DMS114 treated with DMSO at 0.1 percent for 48 hours (cell line): Measurements from ENCODE around the gene ZFYVE9.
"Not testable (repeated sequence)": the region's sequence is repeated elsewhere in the genome, so short reads cannot be mapped to it uniquely, and the experiment has no call there.

Source experiments
- DNase-seq: peaks from one replicate; lab custom pipeline; 2025; ENCODE audit not compliant: unreplicated experiment; lab: John Stamatoyannopoulos, UW

ZFYVE9 gene

GRCh38 chr1:52142220-52143183 is 613 bp downstream of the ZFYVE9 start:
- peak; percentile 13 for DNase-seq

GRCh38 chr1:52145137-52145536 is 3.2 kb downstream of the ZFYVE9 start:
- DNase-seq = no peak

GRCh38 chr1:52150445-52150844 is 8.6 kb downstream of the ZFYVE9 start:
- not testable (repeated sequence) for DNase-seq

- no peak for DNase-seq
Measured at GRCh38 chr1:52150946-52151345, 9.1 kb downstream of the ZFYVE9 start.

GRCh38 chr1:52152572-52152971 is 10.7 kb downstream of the ZFYVE9 start:
- DNase-seq = no peak

DNA sequence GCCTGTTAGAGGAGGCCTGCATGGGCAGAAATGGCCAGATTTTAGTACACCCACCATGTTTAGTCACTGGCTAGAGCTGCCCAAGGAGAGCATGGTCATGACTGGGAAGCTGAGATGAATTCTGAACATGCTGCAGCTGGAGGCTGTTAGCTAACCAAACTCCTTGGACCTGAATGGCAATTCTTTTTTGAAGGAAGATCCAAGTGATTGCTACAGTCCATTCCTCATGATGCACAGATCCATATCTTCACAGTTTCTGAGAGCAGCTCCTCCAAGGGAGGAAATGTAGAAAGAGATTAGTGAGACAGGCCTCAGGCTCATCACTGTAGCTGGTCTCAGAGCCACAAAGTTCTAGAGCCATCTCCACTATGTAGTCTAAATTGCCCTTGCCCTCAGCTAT is 11.1 kb downstream of the ZFYVE9 start:
- DNase-seq = no peak

DNA sequence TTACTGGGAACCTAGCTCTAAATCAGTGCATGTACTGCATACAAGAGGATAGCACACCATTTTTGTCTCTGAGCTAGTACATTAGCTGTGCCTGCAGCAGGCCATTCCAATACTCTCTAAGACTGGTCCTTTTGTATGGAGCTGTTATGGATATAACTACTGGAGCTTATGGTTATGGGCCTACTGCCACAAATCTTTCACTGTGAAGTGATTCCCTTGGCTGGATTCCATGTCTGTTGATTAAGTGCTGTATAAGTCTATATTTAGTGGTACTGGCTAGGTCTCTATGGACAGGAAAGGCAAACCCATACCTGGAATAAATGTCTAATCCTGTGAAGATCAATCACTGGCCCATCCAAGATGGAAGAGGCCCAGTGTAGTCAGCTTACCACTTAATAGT is 12.0 kb downstream of the ZFYVE9 start:
- no peak for DNase-seq

DNA sequence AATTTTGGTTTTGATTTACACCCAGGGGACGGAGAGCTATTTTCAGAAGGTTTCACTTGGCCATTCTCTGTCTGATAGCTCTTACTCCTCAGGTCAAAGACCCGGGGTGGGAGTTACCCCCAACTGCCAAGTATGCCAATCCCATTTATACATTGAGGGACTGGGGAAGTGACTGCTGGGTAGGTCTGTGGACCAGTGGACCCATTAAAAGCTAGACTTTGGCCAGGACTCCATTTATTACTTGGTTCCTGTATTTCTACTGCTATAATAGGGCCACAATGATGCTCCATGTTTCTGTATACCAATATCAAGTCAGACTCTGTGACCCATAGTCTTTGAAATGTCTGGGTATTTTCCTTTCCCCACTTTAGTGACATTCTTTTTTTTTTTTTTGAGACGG is 14.6 kb downstream of the ZFYVE9 start:
- DNase-seq = no peak

DNA sequence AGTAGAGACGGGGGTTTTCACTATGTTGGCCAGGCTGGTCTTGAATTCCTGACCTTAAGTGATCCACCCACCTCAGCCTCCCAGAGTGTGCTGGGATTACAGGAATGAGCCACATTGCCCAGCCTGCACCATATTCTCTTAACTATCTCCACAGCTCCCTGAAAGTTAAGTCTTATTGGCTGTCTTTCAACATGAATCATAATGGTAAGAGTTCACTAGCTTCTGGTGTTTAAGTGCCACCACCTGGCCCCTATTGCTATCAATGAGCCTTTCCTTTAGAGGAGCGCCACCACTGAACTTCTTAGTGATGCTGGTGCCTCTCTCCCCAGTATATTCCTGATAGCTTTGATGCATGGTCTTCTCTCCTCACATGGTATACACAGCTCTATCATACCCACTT is 15.7 kb downstream of the ZFYVE9 start:
- no peak for DNase-seq

GRCh38 chr1:52158218-52158617 is 16.3 kb downstream of the ZFYVE9 start:
- DNase-seq = no peak

DNA sequence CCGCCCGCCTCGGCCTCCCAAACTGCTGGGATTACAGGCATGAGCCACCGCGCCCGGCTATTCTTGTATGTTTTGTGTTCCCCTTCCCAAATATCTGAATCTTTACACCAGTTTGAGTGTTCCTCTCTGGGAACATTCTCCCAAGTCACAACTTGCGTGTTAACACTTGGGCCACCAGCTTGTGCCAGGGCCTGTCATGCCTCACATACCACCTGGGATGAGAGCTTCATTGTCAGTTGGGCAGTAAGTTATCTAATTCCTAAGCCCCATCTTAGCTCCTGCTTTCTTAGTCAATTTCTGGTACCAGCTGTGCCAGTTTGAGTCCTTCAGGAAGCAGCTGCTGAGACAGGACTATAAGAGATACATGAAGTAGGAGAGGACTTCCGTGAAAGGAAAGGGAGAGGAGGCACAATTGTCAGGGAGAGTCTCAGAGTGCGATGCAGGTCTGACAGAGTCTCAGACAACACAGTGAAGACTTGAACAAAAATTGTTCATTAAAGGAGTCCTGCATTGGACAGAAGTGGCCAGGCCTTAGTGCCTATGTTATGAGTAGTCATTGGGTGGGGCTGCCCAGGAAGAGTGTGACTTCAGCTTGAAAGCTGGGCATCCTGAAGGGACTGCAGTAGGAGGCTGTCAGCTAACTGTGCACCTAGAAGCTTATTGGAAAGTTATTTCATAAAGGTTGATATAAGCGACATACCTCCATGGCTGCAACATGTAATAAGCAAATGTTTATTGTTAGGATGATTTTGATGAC is 17.3 kb downstream of the ZFYVE9 start:
- no peak for DNase-seq

DNA sequence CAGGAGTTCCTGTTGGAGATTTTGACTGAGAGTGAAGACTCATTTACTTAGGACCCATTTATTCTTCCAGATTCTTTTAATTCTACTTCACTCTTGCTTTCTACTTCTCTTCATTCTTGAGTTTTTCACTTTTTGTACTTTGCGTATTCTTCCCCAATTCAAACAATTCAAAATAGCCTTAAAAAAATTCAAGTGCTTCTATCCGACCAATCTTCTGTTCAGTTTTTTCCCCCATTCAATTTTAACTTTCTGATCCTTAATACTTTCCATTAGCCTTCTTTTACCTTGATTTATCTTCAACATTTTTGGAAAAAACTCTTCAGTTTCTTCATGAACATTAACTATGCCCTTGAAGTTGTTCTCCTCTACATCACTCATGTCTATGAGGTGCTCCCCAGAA is 21.1 kb downstream of the ZFYVE9 start:
- no peak for DNase-seq

DNA sequence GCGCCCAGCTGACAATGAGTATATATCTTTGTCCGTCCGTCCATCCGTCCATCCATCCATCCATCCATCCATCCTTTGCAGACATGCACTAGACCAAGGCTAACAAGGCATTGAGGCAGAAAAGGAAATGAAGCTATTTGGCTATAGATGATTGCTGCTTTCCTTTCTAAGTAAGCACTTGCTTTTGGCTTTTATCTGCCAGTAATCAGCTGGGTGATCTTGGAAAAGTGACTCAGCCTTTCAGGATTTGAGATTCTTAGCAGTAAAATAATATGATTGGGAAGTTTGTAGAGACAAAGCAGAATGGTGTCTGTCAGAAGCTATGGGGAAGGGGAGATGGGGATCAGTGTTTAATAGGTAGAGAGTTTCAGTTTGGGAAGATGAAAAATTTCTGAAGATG is 22.7 kb downstream of the ZFYVE9 start:
- DNase-seq = no peak

GRCh38 chr1:52166996-52167753 is 25.3 kb downstream of the ZFYVE9 start:
- DNase-seq = no peak

GRCh38 chr1:52168373-52169080 is 26.6 kb downstream of the ZFYVE9 start:
- DNase-seq = no peak

DNA sequence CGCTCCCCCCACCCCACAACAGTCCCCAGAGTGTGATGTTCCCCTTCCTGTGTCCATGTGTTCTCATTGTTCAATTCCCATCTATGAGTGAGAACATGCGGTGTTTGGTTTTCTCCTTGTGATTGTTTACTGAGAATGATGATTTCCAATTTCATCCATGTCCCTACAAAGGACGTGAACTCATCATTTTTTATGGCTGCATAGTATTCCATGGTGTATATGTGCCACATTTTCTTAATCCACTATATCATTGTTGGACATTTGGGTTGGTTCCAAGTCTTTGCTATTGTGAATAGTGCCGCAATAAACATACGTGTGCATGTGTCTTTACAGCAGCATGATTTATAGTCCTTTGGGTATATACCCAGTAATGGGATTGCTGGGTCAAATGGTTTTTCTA is 29.3 kb downstream of the ZFYVE9 start:
- DNase-seq = not testable (repeated sequence)

- DNase-seq = no peak
Measured at GRCh38 chr1:52179073-52179472, 37.2 kb downstream of the ZFYVE9 start.

DNA sequence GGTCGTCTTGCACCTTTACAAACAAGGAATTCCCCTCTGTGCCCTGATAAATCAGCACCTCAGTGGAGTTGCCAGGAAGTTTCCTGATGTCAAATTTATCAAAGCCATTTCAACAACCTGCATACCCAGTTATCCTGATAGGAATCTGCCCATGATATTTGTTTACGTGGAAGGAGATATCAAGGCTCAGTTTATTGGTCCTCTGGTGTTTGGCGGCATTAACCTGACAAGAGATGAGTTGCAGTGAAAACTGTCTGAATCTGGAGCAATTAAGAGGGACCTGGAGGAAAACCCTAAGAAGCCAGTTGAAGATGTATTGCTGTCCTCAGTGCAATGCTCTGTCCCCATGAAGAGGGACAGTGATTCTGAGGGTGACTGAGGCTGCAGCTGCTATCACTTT is 38.3 kb downstream of the ZFYVE9 start:
- no peak for DNase-seq

GRCh38 chr1:52181759-52182158 is 39.9 kb downstream of the ZFYVE9 start:
- not testable (repeated sequence) for DNase-seq

- DNase-seq = not testable (repeated sequence)
Measured at GRCh38 chr1:52182328-52182727, 40.4 kb downstream of the ZFYVE9 start.
